Adrenal gland (tissue), 12 donors: ENCODE results near the gene SLC25A47. TPM values are rescaled to one million over a fixed set of nuclear protein-coding genes. Genes with fewer than 3 reads are reported as not detected.

ENCODE experiments used
- DNase-seq, 7 donors: peaks; one replicate each; pipeline ENCODE4 v3.0.0-alpha.2; 2019 to 2020
- H3K27ac ChIP-seq, 5 donors: fragments of 200-600 bp; sonication (generic) in 4 of 5; 1 replicate in 3 of 5; 2 replicates in 2 of 5; pipeline versions ENCODE4 v1.5.1 to v1.8.0; 2016 to 2020; ENCODE audit warnings: mild to moderate bottlenecking in 1 of 5
- H3K27me3 ChIP-seq: fragments of 200-600 bp; 2 replicates; pipeline ENCODE4 v1.8.0; 2021
- H3K36me3 ChIP-seq, 2 donors: fragments of 200-600 bp; replicated peaks in 1 of 2; 1 replicate in 1 of 2; 2 replicates in 1 of 2; pipeline versions ENCODE4 v1.5.1 to v1.8.0; 2018 to 2022
- H3K4me1 ChIP-seq, 2 donors: fragments of 200-600 bp; replicated peaks in 1 of 2; 1 replicate in 1 of 2; 2 replicates in 1 of 2; pipeline versions ENCODE4 v1.5.1 to v1.8.0; 2018 to 2021
- H3K4me3 ChIP-seq, 4 donors: fragments of 200-600 bp; sonication (generic) in 3 of 4; one replicate each; pipeline ENCODE4 v1.5.1; 2016 to 2018
- H3K9me3 ChIP-seq, 3 donors: fragments of 200-600 bp; sonication (generic) in 1 of 3; replicated peaks in 1 of 3; 1 replicate in 2 of 3; 2 replicates in 1 of 3; pipeline versions ENCODE4 v1.5.1 to v1.8.0; 2016 to 2021
- POLR2A ChIP-seq, 2 donors: fragments of 450-650 bp; IDR thresholded peaks; one replicate each; pipeline ENCODE4 v1.6.1; 2017; ENCODE audit warnings: antibody characterized with exemption in 2 of 2, mild to moderate bottlenecking in 2 of 2, moderate library complexity in 1 of 2
- WGBS, 4 donors: extraction: QIAGEN DNeasy Blood & Tissue Kit in 2 of 4; methylation state at CpG; one replicate each; pipeline versions ENCODE4 v1.1.5 to v1.1.7; 2013 to 2017; 5-methylcytosine and 5-hydroxymethylcytosine counted together
- intact Hi-C, 2 donors: fragments of 100-400 bp; cut with DNase I; formaldehyde crosslinking; loops; one replicate each; pipeline versions ENCODE4 v1.14.1 to v1.15.0; 2022 to 2023
- polyA plus RNA-seq, 3 donors: library from polyadenylated mRNA; stranded (reverse); fragments of 200-250 nt in 2 of 3; fragments of 350-450 nt in 1 of 3; fragmentation: Illumina TruSeq in 1 of 3; extraction: RNeasy Lipid Tissue Mini Kit (QIAGEN cat#74804) in 1 of 3; gene quantifications; one replicate each; pipeline ENCODE4 v1.2.3, GENCODE V29; 2013 to 2014
- total RNA-seq, 9 donors: library from RNA; depleted of rRNA in 4 of 9; stranded (reverse); fragments of >200 nt in 4 of 9; fragments of 120-200 nt in 1 of 9; fragmentation: NEBNext Ultra II Directional in 1 of 9; extraction: Animal tissue kit (Norgen Biotek cat#: 25700) in 1 of 9; gene quantifications; one replicate each; pipeline versions ENCODE4 v1.1.0 to v1.2.4, GENCODE V29; 2013 to 2023
- TF ChIP-seq, protein P1 (sequence below), 6 experiments: fragments of 450-650 bp in 4 of 6; fragments of 200-600 bp in 2 of 6; sonication (generic) in 1 of 6; IDR thresholded peaks; 1 replicate in 5 of 6; 2 replicates in 1 of 6; pipeline versions ENCODE4 v1.5.1 to v1.8.0; 2016 to 2021; ENCODE audit warnings: antibody characterized with exemption in 6 of 6, mild to moderate bottlenecking in 2 of 6, moderate library complexity in 1 of 6
- donor health status: healthy with polysubstance abuse.
- donor health status: Bipolar disorder and iron deficiency.
- donor health status: DM: yes; HTN: yes; CAD: no.
- donor health status: DM: no; HTN: no; CAD: no.
- donor health status: DM: no; HTN: no; CAD: no.
- donor health status: DM: yes; HTN: yes; CAD: no.

Gene SLC25A47
- total and polyA plus RNA-seq, 12 donors = 0.07 to 0.28 (median 0.14) TPM; not detected in 9

- intact Hi-C loops = no loop called here
- Histone ChIP-seq H3K36me3 (peaks cover 0 to 22% of the 10 kb centered on the region in 2 donors), H3K9me3 (no peaks in the 10 kb centered on the region), H3K27me3 (no peaks in the 10 kb centered on the region), H3K4me1 (no peaks in the 10 kb centered on the region), H3K27ac (no peak overlapping the region), H3K4me3 (no peak overlapping the region)
- TF ChIP-seq, protein P1, sequence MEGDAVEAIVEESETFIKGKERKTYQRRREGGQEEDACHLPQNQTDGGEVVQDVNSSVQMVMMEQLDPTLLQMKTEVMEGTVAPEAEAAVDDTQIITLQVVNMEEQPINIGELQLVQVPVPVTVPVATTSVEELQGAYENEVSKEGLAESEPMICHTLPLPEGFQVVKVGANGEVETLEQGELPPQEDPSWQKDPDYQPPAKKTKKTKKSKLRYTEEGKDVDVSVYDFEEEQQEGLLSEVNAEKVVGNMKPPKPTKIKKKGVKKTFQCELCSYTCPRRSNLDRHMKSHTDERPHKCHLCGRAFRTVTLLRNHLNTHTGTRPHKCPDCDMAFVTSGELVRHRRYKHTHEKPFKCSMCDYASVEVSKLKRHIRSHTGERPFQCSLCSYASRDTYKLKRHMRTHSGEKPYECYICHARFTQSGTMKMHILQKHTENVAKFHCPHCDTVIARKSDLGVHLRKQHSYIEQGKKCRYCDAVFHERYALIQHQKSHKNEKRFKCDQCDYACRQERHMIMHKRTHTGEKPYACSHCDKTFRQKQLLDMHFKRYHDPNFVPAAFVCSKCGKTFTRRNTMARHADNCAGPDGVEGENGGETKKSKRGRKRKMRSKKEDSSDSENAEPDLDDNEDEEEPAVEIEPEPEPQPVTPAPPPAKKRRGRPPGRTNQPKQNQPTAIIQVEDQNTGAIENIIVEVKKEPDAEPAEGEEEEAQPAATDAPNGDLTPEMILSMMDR (IDR thresholded peaks at IDR 0.05) = no peak
- no peak for TF ChIP-seq POLR2A (IDR thresholded peaks at IDR 0.05)
- 88 to 93% (median 91%) methylated on average over 10 to 12 of the region's 12 CpGs for WGBS, 4 donors
- peak in 1 of 7 donors; percentile 5 for DNase-seq
Measured at GRCh38 chr14:100334904-100335303, 11.8 kb downstream of the SLC25A47 start.

- Histone ChIP-seq H3K9me3 (no peaks in the 10 kb centered on the region), H3K27me3 (no peaks in the 10 kb centered on the region), H3K27ac (no peak overlapping the region), H3K36me3 (peaks cover 0 to 24% of the 10 kb centered on the region in 2 donors), H3K4me1 (peaks cover 17 to 18% of the 10 kb centered on the region in 2 donors), H3K4me3 (no peak overlapping the region)
- peak in 1 of 7 donors; percentile 7 for DNase-seq
- intact Hi-C loops = no loop called here
- TF ChIP-seq, protein P1 (IDR thresholded peaks at IDR 0.05) = no peak
- no peak for TF ChIP-seq POLR2A (IDR thresholded peaks at IDR 0.05)
- 86 to 96% (median 90%) methylated on average over 6 to 18 of the region's 18 CpGs for WGBS, 4 donors
Measured at GRCh38 chr14:100336618-100337530, 13.7 kb downstream of the SLC25A47 start.

- TF ChIP-seq, protein P1 (IDR thresholded peaks at IDR 0.05) = no peak
- TF ChIP-seq POLR2A (IDR thresholded peaks at IDR 0.05) = no peak
- H3K27me3 ChIP-seq = no peaks in the 10 kb centered on the region
- peak overlapping the region in 2 of 5 donors; percentile 30 to 90 for H3K27ac ChIP-seq
- H3K9me3 ChIP-seq = no peaks in the 10 kb centered on the region
- H3K36me3 ChIP-seq = peaks cover 0 to 27% of the 10 kb centered on the region in 2 donors
- peaks cover 17 to 23% of the 10 kb centered on the region in 2 donors for H3K4me1 ChIP-seq
- H3K4me3 ChIP-seq = no peak overlapping the region
- 87 to 92% (median 89%) methylated on average over 6 of the region's 6 CpGs for WGBS, 4 donors
- DNase-seq = peak in 3 of 7 donors; percentile 9 to 19 (median 9)
- intact Hi-C loops = no loop called here
Measured at GRCh38 chr14:100339766-100340422, 16.8 kb downstream of the SLC25A47 start.

- peak overlapping the region in 4 of 5 donors; percentile 10 to 90 (median 46) for H3K27ac ChIP-seq
- H3K36me3 ChIP-seq = peaks cover 0 to 27% of the 10 kb centered on the region in 2 donors
- TF ChIP-seq POLR2A (IDR thresholded peaks at IDR 0.05) = no peak
- H3K27me3 ChIP-seq = no peaks in the 10 kb centered on the region
- no peaks in the 10 kb centered on the region for H3K9me3 ChIP-seq
- intact Hi-C loops = no loop called here
- WGBS, 4 donors = 73 to 81% (median 75%) methylated on average over 6 of the region's 6 CpGs
- DNase-seq = peak in 4 of 7 donors; percentile 15 to 28 (median 22)
- peaks cover 17 to 23% of the 10 kb centered on the region in 2 donors for H3K4me1 ChIP-seq
- no peak overlapping the region for H3K4me3 ChIP-seq
Measured at GRCh38 chr14:100340423-100340813, 17.3 kb downstream of the SLC25A47 start.
